CD8-positive, alpha-beta memory T cell (primary cell): ENCODE data around the gene OGA. TPM values are rescaled to one million over a fixed set of nuclear protein-coding genes. Genes with fewer than 3 reads are reported as not detected.

Source experiments
- CTCF ChIA-PET: fragments of 350-600 bp; sonication (Branson Sonifier 250); formaldehyde crosslinking; loops from one replicate; lab custom pipeline; 2021; ENCODE audit warnings: antibody characterized with exemption; lab: Charles Lee
- POLR2A ChIA-PET: fragments of 350-600 bp; sonication (Branson Sonifier 250); formaldehyde crosslinking; loops from one replicate; lab custom pipeline; 2021; ENCODE audit warnings: antibody characterized with exemption; lab: Charles Lee
- DNase-seq, 5 donors: peaks; one replicate each; pipeline versions ENCODE4 v3.0.0 to v3.0.0-alpha.2; 2020 to 2022; ENCODE audit warnings: mixed read lengths in 1 of 5
- H3K27ac ChIP-seq: one replicate; pipeline ENCODE4 v1.7.0; 2013; ENCODE audit warnings: low read depth, mild to moderate bottlenecking, low read length, moderate library complexity
- H3K27me3 ChIP-seq: 2 replicates; pipeline ENCODE4 v1.7.0; 2013; ENCODE audit warnings: low read length, mild to moderate bottlenecking; ENCODE audit not compliant: insufficient read depth, poor library complexity, severe bottlenecking
- H3K36me3 ChIP-seq: 2 replicates; pipeline ENCODE4 v1.7.0; 2013; ENCODE audit warnings: mild to moderate bottlenecking, low read length, moderate library complexity; ENCODE audit not compliant: insufficient read depth
- H3K4me1 ChIP-seq: 2 replicates; pipeline ENCODE4 v1.7.0; 2013; ENCODE audit warnings: mild to moderate bottlenecking, low read length, moderate library complexity; ENCODE audit not compliant: insufficient read depth
- H3K4me3 ChIP-seq: 2 replicates; pipeline ENCODE4 v1.7.0; 2013; ENCODE audit warnings: mild to moderate bottlenecking, low read length
- H3K9me3 ChIP-seq: 2 replicates; pipeline ENCODE4 v1.7.0; 2013; ENCODE audit warnings: mild to moderate bottlenecking, low read length
- H3K27ac Mint-ChIP-seq, 8 donors: one replicate each; pipeline ENCODE4 v1.8.0; 2020 to 2021; ENCODE audit warnings: mixed read lengths in 8 of 8, mild to moderate bottlenecking in 6 of 8, inconsistent platforms in 3 of 8, moderate library complexity in 3 of 8
- H3K27me3 Mint-ChIP-seq, 2 donors: one replicate each; pipeline ENCODE4 v1.8.0; 2020 to 2021; ENCODE audit warnings: mixed read lengths in 2 of 2, mild to moderate bottlenecking in 1 of 2, moderate library complexity in 1 of 2
- H3K36me3 Mint-ChIP-seq, 3 donors: one replicate each; pipeline ENCODE4 v1.8.0; 2020 to 2021; ENCODE audit warnings: mixed read lengths in 3 of 3, inconsistent platforms in 1 of 3, mild to moderate bottlenecking in 1 of 3
- H3K4me1 Mint-ChIP-seq, 3 donors: one replicate each; pipeline ENCODE4 v1.8.0; 2020 to 2021; ENCODE audit warnings: mixed read lengths in 3 of 3, inconsistent platforms in 1 of 3, mild to moderate bottlenecking in 1 of 3
- H3K4me3 Mint-ChIP-seq, 7 donors: one replicate each; pipeline ENCODE4 v1.8.0; 2020 to 2021; ENCODE audit warnings: mixed read lengths in 7 of 7, mild to moderate bottlenecking in 6 of 7, moderate library complexity in 4 of 7, inconsistent platforms in 2 of 7
- H3K9me3 Mint-ChIP-seq, 5 donors: one replicate each; pipeline ENCODE4 v1.8.0; 2020 to 2022; ENCODE audit warnings: mixed read lengths in 5 of 5, mild to moderate bottlenecking in 3 of 5, moderate library complexity in 2 of 5, inconsistent platforms in 1 of 5
- polyA plus RNA-seq: library from polyadenylated mRNA; unstranded; fragments of 300-500 nt; fragmentation: Illumina TruSeq; gene quantifications from one replicate; pipeline ENCODE4 v1.2.3, GENCODE V29; 2021
- total RNA-seq, 2 experiments: library from RNA; stranded (reverse); gene quantifications; one replicate each; pipeline ENCODE4 v1.2.3, GENCODE V29; 2021

OGA gene
- total and polyA plus RNA-seq, 3 experiments from 2014 or later: 45.7 to 109 (median 95.8) TPM

DNA sequence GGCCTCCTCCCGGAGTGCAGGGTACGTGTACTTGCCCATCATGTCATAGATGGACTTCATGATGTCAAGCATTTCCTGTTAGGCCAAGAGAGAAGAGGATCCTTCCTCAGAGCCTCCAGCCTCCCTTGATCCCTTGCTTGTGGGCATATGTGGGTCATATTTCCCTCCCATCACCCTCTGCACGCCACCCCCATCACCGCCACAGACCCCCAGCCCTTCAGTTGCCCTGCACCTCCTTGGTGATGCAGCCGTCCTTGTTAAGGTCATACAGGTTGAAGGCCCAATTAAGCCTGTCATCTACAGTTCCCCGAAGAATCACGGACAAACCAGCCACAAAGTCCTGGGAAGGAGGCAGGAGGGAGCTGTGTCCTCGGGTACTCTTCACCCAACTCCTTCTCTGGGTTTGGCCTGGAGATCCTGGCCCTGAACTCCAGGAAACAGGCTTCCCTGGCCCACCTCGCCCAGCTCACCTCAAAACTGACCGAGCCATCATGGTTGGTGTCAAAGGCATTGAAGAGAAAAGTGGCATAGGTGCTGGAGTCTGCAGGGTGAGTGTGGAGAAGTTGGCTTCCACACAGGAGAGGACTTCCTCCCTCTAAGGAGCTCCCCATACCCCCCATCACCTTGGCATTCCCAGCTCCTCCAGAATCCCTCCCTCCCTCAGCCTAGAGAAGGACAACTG is 9.8 kb upstream of the OGA start:
- Mint-ChIP-seq H3K27ac (peak overlapping the region in 4 of 8 donors; percentile 14 to 97 (median 52)), H3K4me1 (peaks cover 25 to 39% (median 29%) of the 10 kb centered on the region in 3 donors), H3K27me3 (peaks cover 0 to 10% of the 10 kb centered on the region in 2 donors), H3K4me3 (peak overlapping the region in 1 of 7 donors; percentile 55), H3K9me3 (peaks cover 0 to 4% (median 0%) of the 10 kb centered on the region in 5 donors), H3K36me3 (peaks cover 0 to 3% (median 0%) of the 10 kb centered on the region in 3 donors)
- POLR2A ChIA-PET: interaction anchor here (2.3 to 5.0 kb wide), 2 partner anchors 10 to 12 kb away, joined by 7 to 39 read pairs; partner anchors contain the start of gene OGA
- no peaks in the 10 kb centered on the region for H3K27me3 ChIP-seq
- H3K27ac ChIP-seq: no peak overlapping the region
- H3K9me3 ChIP-seq: no peaks in the 10 kb centered on the region
- no peak for DNase-seq
- H3K4me3 ChIP-seq: no peak overlapping the region
- peaks cover 30% of the 10 kb centered on the region for H3K4me1 ChIP-seq
- CTCF ChIA-PET: interaction anchor here (1.0 to 2.4 kb wide), 7 partner anchors 9 to 304 kb away, joined by 3 to 10 read pairs (median 3); partner anchors contain the start of gene PPRC1
- H3K36me3 ChIP-seq: no peaks in the 10 kb centered on the region

DNA sequence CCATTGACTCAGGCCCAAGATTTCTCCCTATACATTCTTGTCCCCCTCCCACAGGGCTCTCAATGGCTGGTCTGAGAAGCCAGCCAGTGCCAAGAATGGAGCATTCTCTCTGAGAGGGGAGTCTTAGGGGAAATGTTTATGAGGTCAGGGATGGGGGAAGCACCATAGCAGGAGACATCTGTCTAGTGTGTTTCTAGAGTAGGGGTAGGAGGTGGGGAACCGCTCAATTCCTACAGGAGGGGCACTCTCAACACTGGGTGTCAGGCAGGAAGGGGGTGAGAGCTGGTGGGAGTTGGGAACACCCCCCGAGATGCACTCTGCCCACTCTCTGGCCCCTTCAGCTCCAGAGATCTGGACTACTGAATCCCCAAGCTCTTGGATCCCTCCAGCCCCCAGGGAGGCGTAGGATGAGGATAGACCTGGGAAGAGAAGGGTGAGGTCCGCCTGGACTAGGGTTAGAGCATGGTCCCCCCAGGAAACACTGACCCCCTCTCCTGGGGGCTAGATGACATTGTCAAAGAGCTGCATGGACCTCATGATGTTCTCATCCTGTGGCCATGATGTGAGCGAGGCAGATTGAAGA is 8.7 kb upstream of the OGA start:
- no peaks in the 10 kb centered on the region for H3K27me3 ChIP-seq
- DNase-seq: no peak
- no peak overlapping the region for H3K27ac ChIP-seq
- Mint-ChIP-seq H3K9me3 (peaks cover 0 to 4% (median 0%) of the 10 kb centered on the region in 5 donors), H3K27ac (peak overlapping the region in 5 of 8 donors; percentile 5 to 97 (median 15)), H3K4me1 (peaks cover 21 to 29% (median 24%) of the 10 kb centered on the region in 3 donors), H3K4me3 (peak overlapping the region in 2 of 7 donors; percentile 24 to 41), H3K27me3 (peaks cover 0 to 9% of the 10 kb centered on the region in 2 donors), H3K36me3 (peaks cover 0 to 3% (median 2%) of the 10 kb centered on the region in 3 donors)
- no peaks in the 10 kb centered on the region for H3K9me3 ChIP-seq
- POLR2A ChIA-PET: interaction anchor here (2.3 to 5.0 kb wide), 2 partner anchors 9 to 13 kb away, joined by 7 to 39 read pairs; partner anchors contain the start of gene OGA
- no peak overlapping the region for H3K4me3 ChIP-seq
- H3K36me3 ChIP-seq: no peaks in the 10 kb centered on the region
- H3K4me1 ChIP-seq: peaks cover 19% of the 10 kb centered on the region
- CTCF ChIA-PET: interaction anchor here (0.9 to 2.4 kb wide), 4 partner anchors 9 to 43 kb away, joined by 3 to 10 read pairs (median 3); no protein-coding TSS in a partner anchor

- POLR2A ChIA-PET: no interaction called here
- Histone ChIP-seq H3K4me1 (peaks cover 5% of the 10 kb centered on the region), H3K36me3 (no peaks in the 10 kb centered on the region), H3K27ac (peak overlapping the region; percentile 8), H3K4me3 (no peak overlapping the region), H3K27me3 (no peaks in the 10 kb centered on the region), H3K9me3 (no peaks in the 10 kb centered on the region)
- Mint-ChIP-seq H3K27me3 (no peaks in the 10 kb centered on the region), H3K4me1 (peaks cover 10 to 24% (median 15%) of the 10 kb centered on the region in 3 donors), H3K36me3 (peaks cover 0 to 2% (median 0%) of the 10 kb centered on the region in 3 donors), H3K27ac (peak overlapping the region in 1 of 8 donors; percentile 31), H3K9me3 (no peaks in the 10 kb centered on the region), H3K4me3 (no peak overlapping the region)
- DNase-seq: no peak
- CTCF ChIA-PET: interaction anchor here (2.2 to 3.3 kb wide), 2 partner anchors 11 to 16 kb away, joined by 6 to 12 read pairs; no protein-coding TSS in a partner anchor
Measured at GRCh38 chr10:101824736-101825135, 6.5 kb upstream of the OGA start.

- H3K9me3 Mint-ChIP-seq: no peaks in the 10 kb centered on the region
- no peaks in the 10 kb centered on the region for H3K36me3 ChIP-seq
- POLR2A ChIA-PET: interaction anchor here (1.0 to 3.0 kb wide), 7 partner anchors 10 to 333 kb away, joined by 3 to 39 read pairs (median 4); partner anchors contain the start of genes ARMH3, NOLC1, NPM3 and PPRC1
- peaks cover 22% of the 10 kb centered on the region for H3K4me1 ChIP-seq
- peak in 1 of 5 donors; percentile 16 for DNase-seq
- peak overlapping the region; percentile 92 to 100 (median 97) for H3K4me3 Mint-ChIP-seq
- H3K27me3 ChIP-seq: no peaks in the 10 kb centered on the region
- peaks cover 0 to 35% (median 8%) of the 10 kb centered on the region in 3 donors for H3K36me3 Mint-ChIP-seq
- H3K27ac ChIP-seq: peak overlapping the region; percentile 62
- H3K27ac Mint-ChIP-seq: peak overlapping the region; percentile 90 to 99 (median 97)
- H3K4me3 ChIP-seq: peak overlapping the region; percentile 61
- peaks cover 0 to 4% of the 10 kb centered on the region in 2 donors for H3K27me3 Mint-ChIP-seq
- peaks cover 34 to 41% (median 37%) of the 10 kb centered on the region in 3 donors for H3K4me1 Mint-ChIP-seq
- H3K9me3 ChIP-seq: no peaks in the 10 kb centered on the region
- CTCF ChIA-PET: interaction anchor here (1.0 to 10.0 kb wide), 12 partner anchors 10 to 254 kb away, joined by 3 to 77 read pairs (median 5); no protein-coding TSS in a partner anchor
Measured at GRCh38 chr10:101818872-101819633, 809 bp upstream of the OGA start.

- H3K4me3 ChIP-seq: peak overlapping the region; percentile 79
- Mint-ChIP-seq H3K36me3 (peaks cover 0 to 49% (median 12%) of the 10 kb centered on the region in 3 donors), H3K4me3 (peak overlapping the region; percentile 92 to 100 (median 97)), H3K9me3 (no peaks in the 10 kb centered on the region), H3K27me3 (peaks cover 0 to 4% of the 10 kb centered on the region in 2 donors), H3K4me1 (peaks cover 50 to 57% (median 53%) of the 10 kb centered on the region in 3 donors), H3K27ac (peak overlapping the region; percentile 90 to 99 (median 96))
- peak overlapping the region; percentile 79 for H3K27ac ChIP-seq
- H3K36me3 ChIP-seq: peaks cover 10% of the 10 kb centered on the region
- H3K9me3 ChIP-seq: no peaks in the 10 kb centered on the region
- CTCF ChIA-PET: interaction anchor here (0.9 to 10.0 kb wide), 10 partner anchors 11 to 255 kb away, joined by 3 to 77 read pairs (median 4); no protein-coding TSS in a partner anchor
- peak in 3 of 5 donors; percentile 23 to 56 (median 25) for DNase-seq
- POLR2A ChIA-PET: interaction anchor here (0.9 to 3.0 kb wide), 10 partner anchors 11 to 335 kb away, joined by 3 to 39 read pairs (median 4); partner anchors contain the start of genes ARMH3, NOLC1, NPM3 and PPRC1
- H3K27me3 ChIP-seq: no peaks in the 10 kb centered on the region
- peaks cover 38% of the 10 kb centered on the region for H3K4me1 ChIP-seq
Measured at GRCh38 chr10:101817337-101818118, 716 bp downstream of the OGA start.

DNA sequence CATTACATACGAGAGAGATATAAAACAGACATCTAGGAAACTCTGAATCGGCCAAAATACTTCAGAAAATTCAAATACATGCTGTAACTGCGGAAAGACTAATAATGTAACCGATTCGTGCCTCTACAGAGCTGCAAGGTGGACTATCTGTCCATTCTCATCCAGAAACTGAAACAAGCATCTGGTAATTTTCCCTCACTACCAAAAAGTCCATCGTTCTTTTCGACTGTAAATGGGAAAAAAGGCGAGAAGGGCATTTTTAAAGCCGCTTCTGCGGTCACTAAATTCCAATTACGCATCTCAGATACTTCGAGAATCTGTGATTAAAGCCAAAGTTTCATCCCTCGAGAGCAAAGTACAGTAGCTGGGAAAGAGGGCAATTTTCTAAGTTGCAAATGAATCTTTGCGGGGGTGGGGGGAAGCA is 1.3 kb downstream of the OGA start:
- H3K4me1 ChIP-seq: peaks cover 44% of the 10 kb centered on the region
- Mint-ChIP-seq H3K36me3 (peaks cover 0 to 54% (median 12%) of the 10 kb centered on the region in 3 donors), H3K4me1 (peaks cover 52 to 61% (median 59%) of the 10 kb centered on the region in 3 donors), H3K9me3 (no peaks in the 10 kb centered on the region), H3K4me3 (peak overlapping the region; percentile 92 to 100 (median 97)), H3K27ac (peak overlapping the region; percentile 85 to 99 (median 96)), H3K27me3 (peaks cover 0 to 4% of the 10 kb centered on the region in 2 donors)
- H3K27ac ChIP-seq: peak overlapping the region; percentile 79
- CTCF ChIA-PET: interaction anchor here (1.2 to 10.0 kb wide), 4 partner anchors 10 to 256 kb away, joined by 3 to 77 read pairs (median 13); no protein-coding TSS in a partner anchor
- peaks cover 11% of the 10 kb centered on the region for H3K36me3 ChIP-seq
- H3K27me3 ChIP-seq: no peaks in the 10 kb centered on the region
- peak overlapping the region; percentile 79 for H3K4me3 ChIP-seq
- no peak for DNase-seq
- POLR2A ChIA-PET: interaction anchor here (1.8 to 3.0 kb wide), 3 partner anchors 12 to 35 kb away, joined by 4 to 39 read pairs (median 24); partner anchors contain the start of gene NPM3
- no peaks in the 10 kb centered on the region for H3K9me3 ChIP-seq
